OCI-LY1 (cell line): ENCODE data around the gene M1AP.

Source experiments
- H2AFZ ChIP-seq: fragments of 200-600 bp; sonication (generic), shearing (Covaris generic); 2 replicates; pipeline ENCODE4 v1.6.0; 2014; ENCODE audit warnings: antibody characterized with exemption, mild to moderate bottlenecking, low read length
- H3F3A ChIP-seq: fragments of 200-600 bp; sonication (generic), shearing (Covaris generic); 2 replicates; pipeline ENCODE4 v1.6.0; 2014; ENCODE audit warnings: mild to moderate bottlenecking, antibody characterized with exemption, low read length, moderate library complexity; ENCODE audit not compliant: insufficient read depth
- H3K27ac ChIP-seq: fragments of 200-600 bp; sonication (generic); 2 replicates; pipeline ENCODE4 v1.5.1; 2014; ENCODE audit warnings: low read length, mixed run types, mild to moderate bottlenecking, low read depth; ENCODE audit not compliant: poor library complexity, severe bottlenecking
- H3K27me3 ChIP-seq: fragments of 200-600 bp; sonication (generic); 2 replicates; pipeline ENCODE4 v1.6.0; 2014; ENCODE audit warnings: antibody characterized with exemption, mild to moderate bottlenecking, low read length, moderate library complexity; ENCODE audit not compliant: insufficient read depth
- H3K36me3 ChIP-seq: fragments of 200-600 bp; sonication (generic); 2 replicates; pipeline ENCODE4 v1.6.1; 2014; ENCODE audit warnings: mild to moderate bottlenecking, antibody characterized with exemption, low read length, moderate library complexity, mixed read lengths; ENCODE audit not compliant: insufficient read depth
- H3K4me1 ChIP-seq: fragments of 200-600 bp; sonication (generic); 2 replicates; pipeline ENCODE4 v1.5.1; 2014; ENCODE audit warnings: mild to moderate bottlenecking, low read length, moderate library complexity; ENCODE audit not compliant: insufficient read depth, severe bottlenecking
- H3K4me2 ChIP-seq: fragments of 200-600 bp; sonication (generic), shearing (Covaris generic); 2 replicates; pipeline ENCODE4 v1.6.1; 2014; ENCODE audit warnings: low read length
- H3K4me3 ChIP-seq: fragments of 200-600 bp; sonication (generic); 2 replicates; pipeline ENCODE4 v1.5.1; 2014; ENCODE audit warnings: low read length, low read depth, mild to moderate bottlenecking, mixed read lengths; ENCODE audit not compliant: poor library complexity, severe bottlenecking
- H3K79me2 ChIP-seq: fragments of 200-600 bp; shearing (Covaris generic); 2 replicates; pipeline ENCODE4 v1.6.1; 2016; ENCODE audit warnings: mixed run types, low read length, mixed read lengths; ENCODE audit not compliant: insufficient read depth
- H3K9ac ChIP-seq: fragments of 200-600 bp; sonication (generic), shearing (Covaris generic); 2 replicates; pipeline ENCODE4 v1.6.1; 2014; ENCODE audit warnings: mild to moderate bottlenecking, low read length, mixed read lengths
- H3K9me2 ChIP-seq: fragments of 200-600 bp; sonication (generic), shearing (Covaris generic); 2 replicates; pipeline ENCODE4 v1.6.1; 2014; ENCODE audit warnings: low read depth, mild to moderate bottlenecking, low read length, mixed read lengths
- H3K9me3 ChIP-seq: fragments of 200-600 bp; shearing (Covaris generic); 2 replicates; pipeline ENCODE4 v1.6.1; 2014; ENCODE audit warnings: low read length, mixed read lengths
- H4K20me1 ChIP-seq: fragments of 200-600 bp; sonication (generic), shearing (Covaris generic); 2 replicates; pipeline ENCODE4 v1.6.0; 2016; ENCODE audit warnings: mild to moderate bottlenecking, low read length; ENCODE audit not compliant: insufficient read depth
- EZH2 ChIP-seq: fragments of 200-600 bp; sonication (generic), shearing (Covaris generic); IDR thresholded peaks from 2 replicates; pipeline ENCODE4 v1.8.0; 2017; ENCODE audit warnings: borderline replicate concordance, mixed run types, mild to moderate bottlenecking, antibody characterized with exemption, low read length, moderate library complexity, mixed read lengths
- TF ChIP-seq, protein P1 (sequence below): fragments of 200-600 bp; sonication (generic), shearing (Covaris generic); IDR thresholded peaks from 2 replicates; pipeline ENCODE4 v1.5.1; 2017; ENCODE audit warnings: mild to moderate bottlenecking, antibody characterized with exemption, low read length, moderate library complexity, mixed read lengths

M1AP gene

DNA sequence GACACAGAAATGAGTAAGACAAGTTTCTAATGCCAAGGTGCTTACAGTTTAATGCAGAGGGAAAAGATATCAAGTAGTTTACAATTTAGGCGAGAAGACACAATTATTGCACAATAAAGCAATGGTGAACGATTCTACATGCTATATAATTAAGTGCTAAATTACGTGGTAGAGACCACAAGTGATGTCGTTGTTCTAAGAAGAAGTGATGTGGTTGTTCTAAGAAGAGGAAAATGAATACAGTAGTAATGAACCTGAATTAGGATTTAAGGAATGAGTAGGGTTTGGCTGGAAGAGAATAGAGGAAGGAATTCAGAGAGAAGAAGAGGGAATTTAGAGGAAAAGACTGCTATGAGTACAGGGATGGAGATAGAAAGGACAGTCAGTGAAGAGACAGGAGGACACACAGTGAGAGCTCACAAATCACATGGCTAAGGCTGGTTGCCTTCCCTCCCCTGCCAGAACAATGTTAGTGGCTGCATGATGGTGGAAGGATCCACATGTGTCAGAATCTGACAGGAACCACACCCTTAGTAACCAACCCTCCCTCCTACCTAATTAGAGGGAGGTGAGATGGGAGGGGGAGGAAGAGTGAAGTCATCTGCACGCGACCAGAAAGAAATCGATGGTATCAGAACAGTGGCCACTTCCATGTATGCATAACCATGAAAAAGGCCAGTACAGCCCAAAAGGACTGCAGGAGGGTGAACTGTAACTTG is 44.7 kb downstream of the M1AP start:
- H3K4me2 ChIP-seq: no peak overlapping the region
- TF ChIP-seq, protein P1, sequence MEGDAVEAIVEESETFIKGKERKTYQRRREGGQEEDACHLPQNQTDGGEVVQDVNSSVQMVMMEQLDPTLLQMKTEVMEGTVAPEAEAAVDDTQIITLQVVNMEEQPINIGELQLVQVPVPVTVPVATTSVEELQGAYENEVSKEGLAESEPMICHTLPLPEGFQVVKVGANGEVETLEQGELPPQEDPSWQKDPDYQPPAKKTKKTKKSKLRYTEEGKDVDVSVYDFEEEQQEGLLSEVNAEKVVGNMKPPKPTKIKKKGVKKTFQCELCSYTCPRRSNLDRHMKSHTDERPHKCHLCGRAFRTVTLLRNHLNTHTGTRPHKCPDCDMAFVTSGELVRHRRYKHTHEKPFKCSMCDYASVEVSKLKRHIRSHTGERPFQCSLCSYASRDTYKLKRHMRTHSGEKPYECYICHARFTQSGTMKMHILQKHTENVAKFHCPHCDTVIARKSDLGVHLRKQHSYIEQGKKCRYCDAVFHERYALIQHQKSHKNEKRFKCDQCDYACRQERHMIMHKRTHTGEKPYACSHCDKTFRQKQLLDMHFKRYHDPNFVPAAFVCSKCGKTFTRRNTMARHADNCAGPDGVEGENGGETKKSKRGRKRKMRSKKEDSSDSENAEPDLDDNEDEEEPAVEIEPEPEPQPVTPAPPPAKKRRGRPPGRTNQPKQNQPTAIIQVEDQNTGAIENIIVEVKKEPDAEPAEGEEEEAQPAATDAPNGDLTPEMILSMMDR: no peak
- no peak for TF ChIP-seq EZH2

DNA sequence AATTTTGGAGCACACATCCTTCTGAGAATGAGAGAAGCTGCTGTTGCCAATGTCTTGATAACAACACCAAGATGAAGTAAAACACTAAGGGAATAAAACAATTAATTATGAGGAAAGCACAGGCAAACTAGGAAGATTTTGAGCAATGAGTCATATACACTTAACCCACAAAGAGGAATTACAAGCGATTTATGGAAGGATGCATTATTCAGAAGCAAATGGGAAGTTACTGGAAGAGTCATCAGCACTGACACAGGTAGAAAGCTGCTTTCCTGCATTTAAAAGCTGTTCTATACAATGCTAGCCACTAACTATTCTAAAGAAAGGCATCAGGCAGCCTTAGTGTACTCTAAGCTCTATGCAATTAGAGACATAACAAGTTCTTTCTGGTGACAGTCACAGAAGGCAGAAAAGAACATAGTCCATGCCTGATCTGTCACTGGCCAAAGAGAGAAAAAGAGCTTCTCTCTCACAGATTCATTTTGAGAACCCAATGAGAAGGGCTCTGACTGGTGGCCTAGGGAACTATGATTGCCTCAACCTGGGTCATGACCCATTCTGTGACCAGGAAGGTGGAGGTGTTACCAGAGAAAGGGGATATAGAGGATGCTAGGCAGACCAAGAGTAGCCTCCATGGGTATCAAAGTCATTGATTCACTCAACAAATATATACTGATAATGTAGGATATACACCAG is 45.4 kb downstream of the M1AP start:
- no peak overlapping the region for H3K4me2 ChIP-seq

More for the DNA sequence above, 44.7 kb downstream of the M1AP start:
- Histone ChIP-seq H3K9me3 (no peaks in the 10 kb centered on the region), H4K20me1 (no peaks in the 10 kb centered on the region), H3K9ac (no peak overlapping the region), H3K27ac (no peak overlapping the region), H3K9me2 (no peaks in the 10 kb centered on the region), H2AFZ (no peak overlapping the region), H3K4me1 (no peaks in the 10 kb centered on the region), H3F3A (no peaks in the 10 kb centered on the region), H3K4me3 (no peak overlapping the region), H3K27me3 (no peaks in the 10 kb centered on the region), H3K36me3 (no peaks in the 10 kb centered on the region), H3K79me2 (no peaks in the 10 kb centered on the region)

DNA sequence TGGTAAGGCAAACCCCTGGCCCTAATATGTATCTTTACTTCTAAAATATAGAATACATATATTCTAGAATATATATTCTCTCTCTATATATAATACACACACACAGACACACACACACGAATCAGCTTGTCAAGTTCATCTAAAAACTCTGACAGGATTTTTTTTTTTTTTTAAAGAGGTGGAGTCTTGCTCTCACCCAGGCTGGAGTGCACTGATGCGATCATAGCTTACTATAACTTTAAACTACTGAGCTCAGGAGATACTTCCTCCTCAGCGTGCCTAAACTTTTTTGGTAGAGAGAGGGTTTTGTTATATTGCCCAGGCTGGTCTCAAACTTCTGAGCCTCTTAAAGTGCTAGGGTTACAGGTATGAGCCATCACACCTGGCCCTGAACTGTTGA is 48.5 kb downstream of the M1AP start:
- no peak overlapping the region for H3K27ac ChIP-seq
- no peak overlapping the region for H2AFZ ChIP-seq
- no peak overlapping the region for H3K4me2 ChIP-seq

More for the DNA sequence above, 45.4 kb downstream of the M1AP start:
- H3F3A ChIP-seq: no peaks in the 10 kb centered on the region
- no peak overlapping the region for H2AFZ ChIP-seq
- H3K9ac ChIP-seq: no peak overlapping the region
- no peaks in the 10 kb centered on the region for H3K79me2 ChIP-seq
- H3K36me3 ChIP-seq: no peaks in the 10 kb centered on the region
- H3K9me2 ChIP-seq: no peaks in the 10 kb centered on the region
- H4K20me1 ChIP-seq: no peaks in the 10 kb centered on the region
- no peaks in the 10 kb centered on the region for H3K4me1 ChIP-seq
- H3K9me3 ChIP-seq: no peaks in the 10 kb centered on the region
- no peak overlapping the region for H3K27ac ChIP-seq
- H3K27me3 ChIP-seq: no peaks in the 10 kb centered on the region
- TF ChIP-seq, protein P1: no peak
- no peak for TF ChIP-seq EZH2
- no peak overlapping the region for H3K4me3 ChIP-seq

More for the DNA sequence above, 48.5 kb downstream of the M1AP start:
- no peaks in the 10 kb centered on the region for H4K20me1 ChIP-seq
- H3K27me3 ChIP-seq: no peaks in the 10 kb centered on the region; the same call in 1 of the 2 replicates
- no peak overlapping the region for H3K9ac ChIP-seq
- H3K79me2 ChIP-seq: no peaks in the 10 kb centered on the region
- no peaks in the 10 kb centered on the region for H3K36me3 ChIP-seq
- H3K9me3 ChIP-seq: no peaks in the 10 kb centered on the region
- H3K4me1 ChIP-seq: no peaks in the 10 kb centered on the region
- H3K9me2 ChIP-seq: no peaks in the 10 kb centered on the region
- H3K4me3 ChIP-seq: no peak overlapping the region
- TF ChIP-seq, protein P1: no peak
- no peak for TF ChIP-seq EZH2
- H3F3A ChIP-seq: no peaks in the 10 kb centered on the region
